Measurements from ENCODE around the gene FTL.

The FTL gene

DNA sequence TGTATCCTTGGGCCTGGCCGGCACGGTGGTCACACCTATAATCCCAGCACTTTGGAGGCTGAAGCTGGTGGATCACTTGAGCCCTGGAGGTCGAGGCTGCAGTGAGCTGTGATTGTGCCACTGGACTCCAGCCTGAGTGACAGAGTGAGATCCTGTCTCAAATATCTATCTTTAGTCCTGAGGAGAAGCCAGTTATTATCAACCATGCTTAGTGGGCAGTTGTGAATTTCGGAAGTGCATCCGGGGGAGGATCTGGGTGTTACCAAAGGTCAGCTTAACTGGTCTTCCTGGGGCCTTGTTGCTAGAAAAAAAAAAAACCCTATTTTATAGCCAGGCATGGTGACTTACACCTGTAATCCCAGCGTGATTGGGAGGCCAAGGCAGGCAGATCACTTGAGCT is 22.0 kb upstream of the FTL start:
- no peak for TF ChIP-seq CTCF (IDR thresholded peaks at IDR 0.05; ENCODE audit: low read depth, low read length)
- H3K36me3 ChIP-seq = no peaks in the 10 kb centered on the region
- no peaks in the 10 kb centered on the region for H3K9me3 ChIP-seq
- H3K4me3 ChIP-seq (ENCODE audit: low read depth, low read length) = no peak overlapping the region
- no peaks in the 10 kb centered on the region for H3K27me3 ChIP-seq
- no peak for DNase-seq
- no peaks in the 10 kb centered on the region for H3K4me1 ChIP-seq

GRCh38 chr19:48945415-48945814 is 19.7 kb upstream of the FTL start:
- no peak for DNase-seq
- H3K9me3 ChIP-seq = no peaks in the 10 kb centered on the region
- H3K4me1 ChIP-seq = no peaks in the 10 kb centered on the region
- H3K36me3 ChIP-seq = no peaks in the 10 kb centered on the region
- H3K27me3 ChIP-seq = no peaks in the 10 kb centered on the region
- H3K4me3 ChIP-seq (ENCODE audit: low read depth, low read length) = no peak overlapping the region
- TF ChIP-seq CTCF (IDR thresholded peaks at IDR 0.05; ENCODE audit: low read depth, low read length) = no peak

DNA sequence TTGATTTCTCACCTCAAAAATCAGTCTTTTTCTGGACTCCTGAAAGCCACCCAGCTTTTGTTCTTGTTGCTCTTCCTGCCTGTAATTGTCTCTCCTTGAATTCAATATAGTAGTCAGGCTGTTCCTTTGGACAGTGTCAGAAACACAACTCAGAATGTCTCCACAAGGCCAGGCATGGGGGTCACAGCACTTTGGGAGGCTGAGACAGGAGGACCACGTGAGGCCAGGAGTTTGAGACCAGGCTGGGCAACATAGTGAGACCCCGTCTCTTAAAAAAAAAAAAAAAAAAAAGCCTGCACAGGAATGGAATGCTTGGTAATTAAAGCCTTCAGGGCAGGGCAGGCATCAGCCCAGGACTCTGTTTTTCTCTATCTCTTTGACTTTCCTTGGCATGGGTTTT is 19.3 kb upstream of the FTL start:
- no peak for DNase-seq
- no peaks in the 10 kb centered on the region for H3K4me1 ChIP-seq
- no peak for TF ChIP-seq CTCF (IDR thresholded peaks at IDR 0.05; ENCODE audit: low read depth, low read length)
- H3K36me3 ChIP-seq = no peaks in the 10 kb centered on the region
- H3K4me3 ChIP-seq (ENCODE audit: low read depth, low read length) = no peak overlapping the region
- H3K9me3 ChIP-seq = no peaks in the 10 kb centered on the region
- H3K27me3 ChIP-seq = no peaks in the 10 kb centered on the region

GRCh38 chr19:48946463-48947257 is 18.4 kb upstream of the FTL start:
- H3K4me1 ChIP-seq = no peaks in the 10 kb centered on the region
- no peak for TF ChIP-seq CTCF (IDR thresholded peaks at IDR 0.05; ENCODE audit: low read depth, low read length)
- H3K27me3 ChIP-seq = no peaks in the 10 kb centered on the region
- no peak for DNase-seq
- H3K9me3 ChIP-seq = no peaks in the 10 kb centered on the region
- no peak overlapping the region for H3K4me3 ChIP-seq (ENCODE audit: low read depth, low read length)
- no peaks in the 10 kb centered on the region for H3K36me3 ChIP-seq

DNA sequence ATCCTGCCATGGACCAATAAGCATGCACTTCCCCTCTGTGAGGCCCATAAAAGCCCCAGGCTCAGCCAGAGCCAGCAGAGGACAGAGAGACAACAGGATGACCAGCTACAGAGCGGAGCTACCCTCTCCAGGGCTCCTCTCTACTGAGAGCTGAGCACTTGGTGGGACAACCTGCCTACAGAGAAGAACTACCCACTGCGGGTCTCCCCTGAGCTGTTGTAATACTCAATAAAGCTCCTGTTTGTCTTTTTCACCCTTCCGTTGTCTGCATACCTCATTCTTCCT is 17.9 kb upstream of the FTL start:
- Histone ChIP-seq H3K4me1 (no peaks in the 10 kb centered on the region), H3K36me3 (no peaks in the 10 kb centered on the region), H3K4me3 (ENCODE audit: low read depth, low read length) (no peak overlapping the region), H3K9me3 (no peaks in the 10 kb centered on the region), H3K27me3 (no peaks in the 10 kb centered on the region)
- TF ChIP-seq CTCF (IDR thresholded peaks at IDR 0.05; ENCODE audit: low read depth, low read length) = no peak
- DNase-seq = no peak

DNA sequence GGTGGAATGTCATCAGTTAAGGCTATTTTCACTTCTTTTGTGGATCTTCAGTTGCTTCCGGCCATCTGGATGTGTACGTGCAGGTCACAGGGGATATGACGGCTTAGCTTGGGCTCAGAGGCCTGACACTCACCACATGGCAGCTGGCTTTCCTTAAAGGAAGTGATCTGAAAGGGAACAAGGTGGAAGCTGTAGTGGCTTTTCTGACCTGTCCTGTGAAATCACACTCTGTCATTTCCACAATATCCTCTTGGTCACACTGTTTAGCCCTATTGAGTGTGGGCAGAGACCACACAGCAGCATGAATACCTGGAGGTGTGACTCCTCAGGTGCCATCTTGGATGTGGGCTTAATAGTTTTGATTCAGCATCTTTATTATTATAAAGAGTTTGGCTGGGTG is 14.9 kb upstream of the FTL start:
- Histone ChIP-seq H3K4me1 (no peaks in the 10 kb centered on the region), H3K4me3 (ENCODE audit: low read depth, low read length) (no peak overlapping the region), H3K27me3 (no peaks in the 10 kb centered on the region), H3K36me3 (no peaks in the 10 kb centered on the region), H3K9me3 (no peaks in the 10 kb centered on the region)
- no peak for TF ChIP-seq CTCF (IDR thresholded peaks at IDR 0.05; ENCODE audit: low read depth, low read length)
- DNase-seq = no peak

Data from BE2C (cell line).